Left lung (tissue), 14 donors: ENCODE data around the gene TFAP2E. TPM values are rescaled to one million over a fixed set of nuclear protein-coding genes. Genes with fewer than 3 reads are reported as not detected.

ENCODE experiments used
- ATAC-seq: fragments of 200-7000 bp; cut with Tn5 transposase; one replicate; pipeline ENCODE4 v1.9.1; 2020; ENCODE audit warnings: moderate library complexity
- DNase-seq, 4 donors: peaks; one replicate each; pipeline ENCODE4 v3.0.0-alpha.2; 2013 to 2020
- H3K27ac ChIP-seq, 2 donors: fragments of 200-600 bp; sonication (generic) in 1 of 2; one replicate each; pipeline versions ENCODE4 v1.5.0 to v1.8.0; 2020 to 2021
- H3K27me3 ChIP-seq, 2 donors: fragments of 200-600 bp; sonication (generic) in 1 of 2; one replicate each; pipeline versions ENCODE4 v1.5.0 to v1.8.0; 2020 to 2021
- H3K36me3 ChIP-seq, 2 donors: fragments of 200-600 bp; sonication (generic) in 1 of 2; one replicate each; pipeline versions ENCODE4 v1.5.0 to v1.8.0; 2020 to 2021
- H3K4me1 ChIP-seq, 2 donors: fragments of 200-600 bp; one replicate each; pipeline ENCODE4 v1.8.0; 2021
- H3K4me3 ChIP-seq, 2 donors: fragments of 200-600 bp; sonication (generic) in 1 of 2; one replicate each; pipeline versions ENCODE4 v1.5.0 to v1.8.0; 2020 to 2021; ENCODE audit warnings: mild to moderate bottlenecking in 1 of 2
- H3K9me3 ChIP-seq, 2 donors: fragments of 200-600 bp; sonication (generic) in 1 of 2; one replicate each; pipeline versions ENCODE4 v1.5.0 to v1.8.0; 2020 to 2021
- intact Hi-C, 2 donors: fragments of 100-400 bp; cut with DNase I; formaldehyde crosslinking; loops; one replicate each; pipeline versions ENCODE4 v1.11.2 to v1.14.2; 2022
- long read RNA-seq, 12 donors: library from polyadenylated mRNA in 2 of 12; unstranded in 2 of 12; transcript quantifications; one replicate each; pipeline ENCODE4 v2.0.0 and lab custom pipeline, GENCODE V29; 2019 to 2026
- polyA plus RNA-seq, 6 donors: library from polyadenylated mRNA; unstranded; fragments of 120-200 nt; gene quantifications; one replicate each; pipeline ENCODE4 v1.2.1, GENCODE V29; 2013; ENCODE audit not compliant: insufficient read length in 6 of 6
- total RNA-seq, 2 donors: library from RNA; stranded (reverse); fragmentation: NEBNext Ultra II Directional; extraction: Animal tissue kit (Norgen Biotek cat#: 25700); gene quantifications; one replicate each; pipeline ENCODE4 v1.2.1, GENCODE V29; 2021
- TF ChIP-seq, protein P1 (sequence below), 2 donors: fragments of 200-600 bp; sonication (generic) in 1 of 2; IDR thresholded peaks; one replicate each; pipeline versions ENCODE4 v1.5.0 to v1.8.0; 2021; ENCODE audit warnings: antibody characterized with exemption in 2 of 2
- donor health status: DM: no; HTN: yes; CAD: no.
- donor health status: DM: no; HTN: no; CAD: no.

TFAP2E gene
- total RNA-seq (1 to 10 TPM; 1.3 to 1.8 TPM), polyA plus RNA-seq (1 to 10 TPM; 2.2 to 7.4 (median 4.3) TPM)
- long read RNA-seq, donor 1 = 0 reads
- long read RNA-seq, donor 2, partial matches to known transcripts = 195 of 200 reads
- long read RNA-seq, donor 2, other reads (novel, unspliced or antisense) = 5 of 200 reads
- long read RNA-seq, donor 3 = 0 reads
- long read RNA-seq, donor 4 = 0 reads
- long read RNA-seq, donor 5 = 0 reads
- long read RNA-seq, donor 6 = 0 reads
- long read RNA-seq, donor 7 = 0 reads
- long read RNA-seq, donor 8 = 0 reads
- long read RNA-seq, donor 9 = 0 reads
- long read RNA-seq, donor 10, partial matches to known transcripts = 0 of 1 reads
- long read RNA-seq, donor 10, other reads (novel, unspliced or antisense) = 1 of 1 reads
- long read RNA-seq, donor 11 = 0 reads
- long read RNA-seq, donor 12, partial matches to known transcripts = 0 of 2 reads
- long read RNA-seq, donor 12, other reads (novel, unspliced or antisense) = 0 of 2 reads

DNA sequence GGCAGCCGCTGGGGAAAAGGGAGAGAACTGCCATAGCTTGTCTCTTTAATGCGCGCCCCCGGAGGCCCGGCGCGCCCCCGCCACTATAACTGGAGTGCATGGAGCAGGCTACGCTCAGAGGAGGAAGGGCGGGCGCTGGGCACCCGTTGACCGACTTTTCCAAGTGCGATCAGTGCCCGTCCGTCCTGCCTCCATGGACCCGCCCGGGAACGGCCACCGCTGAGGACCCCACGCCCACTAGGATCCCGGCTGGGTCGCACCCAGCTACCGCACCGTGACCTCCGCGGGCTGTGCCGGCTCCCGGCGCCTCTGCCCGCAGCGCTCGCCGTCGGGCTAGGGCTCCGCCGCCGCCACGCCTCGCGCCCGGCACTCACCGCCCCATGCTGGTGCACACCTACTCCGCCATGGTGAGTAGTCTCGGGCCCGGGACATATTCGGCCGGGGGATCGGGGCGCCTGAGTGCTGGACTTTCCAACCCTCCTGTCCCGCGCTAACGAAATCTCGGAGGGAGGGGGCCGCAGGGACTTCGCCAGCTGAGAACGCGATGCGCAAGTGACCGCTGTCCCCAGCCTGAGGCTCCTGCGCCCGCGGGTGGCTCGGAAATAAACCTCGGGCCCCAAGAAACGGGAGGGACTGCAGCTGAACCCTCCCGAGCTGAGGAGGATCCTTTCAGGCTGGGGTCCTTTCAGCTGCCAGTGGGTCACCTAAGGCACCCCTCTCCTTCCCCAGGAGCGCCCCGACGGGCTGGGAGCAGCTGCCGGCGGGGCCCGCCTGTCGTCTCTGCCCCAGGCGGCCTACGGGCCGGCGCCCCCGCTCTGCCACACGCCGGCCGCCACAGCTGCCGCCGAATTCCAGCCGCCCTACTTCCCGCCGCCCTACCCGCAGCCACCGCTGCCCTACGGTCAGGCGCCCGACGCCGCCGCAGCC lies at the start of gene TFAP2E:
Gene TFAP2E (plus strand): TSS at position 117 of the 927 bp plus-strand sequence. CDS start 264 bp downstream, at position 381.
- Histone ChIP-seq H3K36me3 (no peaks in the 10 kb centered on the region), H3K9me3 (no peaks in the 10 kb centered on the region), H3K4me1 (peaks cover 3 to 52% of the 10 kb centered on the region in 2 donors), H3K4me3 (peak within 1 kb of the TSS; percentile 43 to 45), H3K27ac (no peak within 1 kb of the TSS), H3K27me3 (peaks cover 10 to 55% of the 10 kb centered on the region in 2 donors)
- intact Hi-C loops = no loop called here
- ATAC-seq (peak; percentile 70), DNase-seq (peak in 2 of 4 donors; percentile 63 to 64)
- TF ChIP-seq, protein P1, sequence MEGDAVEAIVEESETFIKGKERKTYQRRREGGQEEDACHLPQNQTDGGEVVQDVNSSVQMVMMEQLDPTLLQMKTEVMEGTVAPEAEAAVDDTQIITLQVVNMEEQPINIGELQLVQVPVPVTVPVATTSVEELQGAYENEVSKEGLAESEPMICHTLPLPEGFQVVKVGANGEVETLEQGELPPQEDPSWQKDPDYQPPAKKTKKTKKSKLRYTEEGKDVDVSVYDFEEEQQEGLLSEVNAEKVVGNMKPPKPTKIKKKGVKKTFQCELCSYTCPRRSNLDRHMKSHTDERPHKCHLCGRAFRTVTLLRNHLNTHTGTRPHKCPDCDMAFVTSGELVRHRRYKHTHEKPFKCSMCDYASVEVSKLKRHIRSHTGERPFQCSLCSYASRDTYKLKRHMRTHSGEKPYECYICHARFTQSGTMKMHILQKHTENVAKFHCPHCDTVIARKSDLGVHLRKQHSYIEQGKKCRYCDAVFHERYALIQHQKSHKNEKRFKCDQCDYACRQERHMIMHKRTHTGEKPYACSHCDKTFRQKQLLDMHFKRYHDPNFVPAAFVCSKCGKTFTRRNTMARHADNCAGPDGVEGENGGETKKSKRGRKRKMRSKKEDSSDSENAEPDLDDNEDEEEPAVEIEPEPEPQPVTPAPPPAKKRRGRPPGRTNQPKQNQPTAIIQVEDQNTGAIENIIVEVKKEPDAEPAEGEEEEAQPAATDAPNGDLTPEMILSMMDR (IDR thresholded peaks at IDR 0.05) = no peak

DNA sequence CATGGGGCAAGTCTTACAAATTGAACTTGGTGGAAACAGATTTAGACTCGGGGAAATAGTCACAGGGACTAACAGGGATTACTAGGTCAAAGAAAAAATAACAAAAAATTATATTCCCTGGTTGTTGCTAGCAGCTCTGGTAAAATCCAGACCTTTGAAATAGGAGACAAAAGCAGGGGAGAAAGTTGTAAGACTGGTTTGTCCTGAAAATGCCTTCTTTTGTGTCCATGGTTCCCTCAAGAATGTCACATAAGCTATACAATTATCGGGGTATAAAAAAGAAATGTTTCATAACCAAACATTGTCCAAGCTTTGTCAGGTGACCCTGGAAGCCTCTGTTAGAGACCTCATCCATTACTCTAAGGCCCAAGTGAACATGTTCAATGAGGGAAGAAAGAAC lies 49.0 kb upstream of the TFAP2E start:
- peak in 1 of 4 donors; percentile 57 for DNase-seq
- no peaks in the 10 kb centered on the region for H3K27me3 ChIP-seq
- no peak overlapping the region for H3K27ac ChIP-seq
- no peaks in the 10 kb centered on the region for H3K9me3 ChIP-seq
- TF ChIP-seq, protein P1 (IDR thresholded peaks at IDR 0.05) = no peak
- no peaks in the 10 kb centered on the region for H3K4me1 ChIP-seq
- intact Hi-C loops = no loop called here
- ATAC-seq = peak; percentile 27
- H3K36me3 ChIP-seq = no peaks in the 10 kb centered on the region
- no peak overlapping the region for H3K4me3 ChIP-seq

DNA sequence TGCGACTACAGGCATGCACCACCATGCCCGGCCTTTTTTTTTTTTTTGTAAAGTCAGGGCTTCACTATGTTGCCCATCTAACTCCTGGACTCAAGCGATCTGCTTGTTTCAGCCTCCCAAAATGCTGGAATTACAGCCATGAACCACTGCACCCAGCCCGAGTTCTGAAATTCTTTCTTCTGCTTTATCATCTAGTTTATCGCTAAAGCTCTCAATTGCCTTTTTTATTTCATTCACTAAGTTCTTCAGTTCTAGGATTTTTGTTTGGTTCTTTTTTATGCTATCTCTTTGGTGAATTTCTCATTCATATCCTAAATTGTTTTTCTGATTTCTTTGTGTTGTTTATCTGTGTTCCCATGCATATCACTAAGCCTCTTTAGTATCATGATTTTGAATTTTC lies 42.9 kb upstream of the TFAP2E start:
- TF ChIP-seq, protein P1 (IDR thresholded peaks at IDR 0.05) = no peak
- no peaks in the 10 kb centered on the region for H3K27me3 ChIP-seq
- peaks cover 0 to 5% of the 10 kb centered on the region in 2 donors for H3K9me3 ChIP-seq
- intact Hi-C loops = no loop called here
- no peak overlapping the region for H3K27ac ChIP-seq
- H3K36me3 ChIP-seq = peaks cover 0 to 17% of the 10 kb centered on the region in 2 donors
- no peak overlapping the region for H3K4me3 ChIP-seq
- H3K4me1 ChIP-seq = peaks cover 7 to 8% of the 10 kb centered on the region in 2 donors
- no peak for ATAC-seq
- DNase-seq = no peak

DNA sequence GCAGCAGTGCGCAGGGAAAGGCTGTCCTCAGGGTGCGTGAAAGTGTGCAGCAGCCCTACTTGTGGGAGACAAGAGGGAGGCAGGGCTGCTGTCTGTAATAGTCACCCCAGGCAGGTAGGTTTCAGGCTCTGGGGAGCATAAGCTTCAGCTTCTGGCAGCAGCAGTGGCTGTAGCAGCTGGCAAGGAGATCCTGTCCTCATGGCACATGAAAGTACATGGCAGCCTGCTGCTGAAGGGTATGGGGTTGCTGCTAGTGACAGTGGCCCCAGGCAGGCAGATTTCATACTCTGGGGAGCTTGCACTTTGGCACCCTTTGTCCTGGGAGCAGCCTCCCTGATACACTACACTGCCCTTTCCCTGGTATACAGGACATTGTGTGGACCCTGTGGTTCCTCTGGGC lies 42.2 kb upstream of the TFAP2E start:
- no peak overlapping the region for H3K27ac ChIP-seq
- TF ChIP-seq, protein P1 (IDR thresholded peaks at IDR 0.05) = no peak
- no peak overlapping the region for H3K4me3 ChIP-seq
- no peak for DNase-seq
- peaks cover 0 to 5% of the 10 kb centered on the region in 2 donors for H3K9me3 ChIP-seq
- H3K4me1 ChIP-seq = peaks cover 7 to 8% of the 10 kb centered on the region in 2 donors
- ATAC-seq = no peak
- H3K27me3 ChIP-seq = no peaks in the 10 kb centered on the region
- intact Hi-C loops = no loop called here
- H3K36me3 ChIP-seq = peaks cover 0 to 17% of the 10 kb centered on the region in 2 donors
